OCI-LY7 (cell line): ENCODE results near the gene SEC24D. TPM values are rescaled to one million over a fixed set of nuclear protein-coding genes. Genes with fewer than 3 reads are reported as not detected.

Experiments
- BruUV-seq: library from RNA; stranded (reverse); fragments of 400-500 nt; replicated peaks from 2 replicates; lab custom pipeline; 2021; lab: Mats Ljungman, UMichigan
- CTCF ChIA-PET: fragments of 300-600 bp; sonication (Branson Sonifier 250); formaldehyde crosslinking; loops from one replicate; lab custom pipeline; 2022; ENCODE audit warnings: antibody characterized with exemption; ENCODE audit not compliant: unreplicated experiment; lab: Charles Lee
- POLR2A ChIA-PET: fragments of 300-600 bp; sonication (Branson Sonifier 250); formaldehyde crosslinking; loops from one replicate; lab custom pipeline; 2022; ENCODE audit warnings: antibody characterized with exemption; lab: Charles Lee
- DNase-seq: peaks from one replicate; pipeline ENCODE4 v3.0.0-alpha.2; 2015; ENCODE audit warnings: low spot score
- H2AFZ ChIP-seq: fragments of 200-600 bp; sonication (generic), shearing (Covaris generic); 2 replicates; pipeline ENCODE4 v1.6.1; 2014; ENCODE audit warnings: mild to moderate bottlenecking, antibody characterized with exemption, low read length, moderate library complexity
- H3K27ac ChIP-seq: fragments of 200-600 bp; sonication (generic); 2 replicates; pipeline ENCODE4 v1.5.1; 2014; ENCODE audit warnings: mixed run types, low read depth, mild to moderate bottlenecking, moderate library complexity, low read length, inconsistent platforms; ENCODE audit not compliant: poor library complexity, severe bottlenecking
- H3K36me3 ChIP-seq: fragments of 200-600 bp; sonication (generic); 2 replicates; pipeline ENCODE4 v1.6.1; 2014; ENCODE audit warnings: mild to moderate bottlenecking, antibody characterized with exemption, low read length, moderate library complexity, mixed read lengths; ENCODE audit not compliant: insufficient read depth
- H3K4me1 ChIP-seq: fragments of 200-600 bp; sonication (generic); 2 replicates; pipeline ENCODE4 v1.5.1; 2014; ENCODE audit warnings: mild to moderate bottlenecking, low read length; ENCODE audit not compliant: insufficient read depth, poor library complexity, severe bottlenecking
- H3K4me2 ChIP-seq: fragments of 200-600 bp; sonication (generic); 2 replicates; pipeline ENCODE4 v1.6.1; 2014; ENCODE audit warnings: mild to moderate bottlenecking, low read length
- H3K4me3 ChIP-seq: fragments of 200-600 bp; sonication (generic); 2 replicates; pipeline ENCODE4 v1.5.1; 2014; ENCODE audit warnings: mild to moderate bottlenecking, low read depth, low read length; ENCODE audit not compliant: poor library complexity, severe bottlenecking
- H3K79me2 ChIP-seq: fragments of 200-600 bp; sonication (generic); 2 replicates; pipeline ENCODE4 v1.6.1; 2016; ENCODE audit warnings: low read depth, mild to moderate bottlenecking, low read length, moderate library complexity, mixed read lengths; ENCODE audit not compliant: insufficient read depth
- H3K9me2 ChIP-seq: fragments of 200-600 bp; sonication (generic); 2 replicates; pipeline ENCODE4 v1.6.1; 2016; ENCODE audit warnings: mild to moderate bottlenecking, low read length, mixed read lengths; ENCODE audit not compliant: insufficient read depth
- H3K9me3 ChIP-seq: fragments of 200-600 bp; sonication (generic); 2 replicates; pipeline ENCODE4 v1.6.1; 2014; ENCODE audit warnings: mild to moderate bottlenecking, mixed run types, low read length, mixed read lengths
- H4K20me1 ChIP-seq: fragments of 200-600 bp; sonication (generic); 2 replicates; pipeline ENCODE4 v1.6.1; 2014; ENCODE audit warnings: mild to moderate bottlenecking, antibody characterized with exemption, low read length, moderate library complexity, mixed read lengths; ENCODE audit not compliant: insufficient read depth
- EZH2phosphoT487 ChIP-seq: fragments of 200-600 bp; sonication (generic); IDR thresholded peaks from 2 replicates; pipeline ENCODE4 v1.6.1; 2018; ENCODE audit warnings: low read depth, borderline replicate concordance, mild to moderate bottlenecking, mixed run types, antibody characterized with exemption, low read length, moderate library complexity, mixed read lengths
- intact Hi-C: fragments of 100-400 bp; cut with micrococcal nuclease; formaldehyde crosslinking; loops from one replicate; pipeline ENCODE4 v1.10.0; 2022; ENCODE audit not compliant: unreplicated experiment
- total RNA-seq, 2 experiments: library from RNA; depleted of rRNA in 1 of 2; stranded (reverse); fragments of >200 nt in 1 of 2; shearing (Covaris generic) in 1 of 2; gene quantifications; 2 replicates each; pipeline ENCODE4 v1.2.3, GENCODE V29; 2014 to 2022
- TF ChIP-seq, protein P1 (sequence below): fragments of 200-600 bp; sonication (generic); conservative IDR thresholded peaks from 2 replicates; pipeline ENCODE4 v1.5.1; 2014; ENCODE audit warnings: mild to moderate bottlenecking, antibody characterized with exemption, low read length, moderate library complexity, mixed read lengths

The SEC24D gene
- total RNA-seq, 2 experiments from 2014 or later, result 15.1 to 56.1 TPM

DNA sequence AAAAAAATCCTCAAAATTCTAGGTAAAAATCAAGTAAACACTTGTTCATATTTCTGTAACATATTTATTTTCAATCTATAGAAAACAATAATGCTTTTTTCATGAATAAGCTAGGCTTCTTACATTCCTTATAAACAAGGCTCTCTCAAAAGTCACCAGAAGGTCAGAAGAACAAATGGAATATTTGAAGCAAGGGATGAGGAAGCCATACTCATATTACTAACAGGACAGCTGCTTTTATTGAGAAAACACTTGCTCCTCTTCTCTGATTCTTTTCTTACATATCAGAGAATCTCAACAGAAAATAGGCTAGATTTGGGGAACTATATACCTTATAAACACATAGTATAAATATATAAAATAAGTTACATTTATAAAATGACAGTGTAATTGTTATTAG, 82.8 kb downstream of the SEC24D start:
- peaks cover 77% of the 10 kb centered on the region for H3K36me3 ChIP-seq
- no peak overlapping the region for H2AFZ ChIP-seq
- no peak overlapping the region for H3K4me2 ChIP-seq
- peaks cover 45% of the 10 kb centered on the region for H3K4me1 ChIP-seq
- peaks cover 12% of the 10 kb centered on the region; the same call in 1 of the 2 replicates for H3K79me2 ChIP-seq
- no peak overlapping the region for H3K27ac ChIP-seq
- ChIA-PET POLR2A (interaction anchor here (0.7 to 0.9 kb wide), 2 partner anchors 11 to 281 kb away, joined by 3 to 5 read pairs; no protein-coding TSS in a partner anchor), CTCF (no interaction called here)
- no peaks in the 10 kb centered on the region for H3K9me3 ChIP-seq
- H4K20me1 ChIP-seq, result no peaks in the 10 kb centered on the region
- BruUV-seq, result no TSS peak
- intact Hi-C loops, result no loop called here
- no peak for TF ChIP-seq EZH2phosphoT487
- TF ChIP-seq, protein P1, sequence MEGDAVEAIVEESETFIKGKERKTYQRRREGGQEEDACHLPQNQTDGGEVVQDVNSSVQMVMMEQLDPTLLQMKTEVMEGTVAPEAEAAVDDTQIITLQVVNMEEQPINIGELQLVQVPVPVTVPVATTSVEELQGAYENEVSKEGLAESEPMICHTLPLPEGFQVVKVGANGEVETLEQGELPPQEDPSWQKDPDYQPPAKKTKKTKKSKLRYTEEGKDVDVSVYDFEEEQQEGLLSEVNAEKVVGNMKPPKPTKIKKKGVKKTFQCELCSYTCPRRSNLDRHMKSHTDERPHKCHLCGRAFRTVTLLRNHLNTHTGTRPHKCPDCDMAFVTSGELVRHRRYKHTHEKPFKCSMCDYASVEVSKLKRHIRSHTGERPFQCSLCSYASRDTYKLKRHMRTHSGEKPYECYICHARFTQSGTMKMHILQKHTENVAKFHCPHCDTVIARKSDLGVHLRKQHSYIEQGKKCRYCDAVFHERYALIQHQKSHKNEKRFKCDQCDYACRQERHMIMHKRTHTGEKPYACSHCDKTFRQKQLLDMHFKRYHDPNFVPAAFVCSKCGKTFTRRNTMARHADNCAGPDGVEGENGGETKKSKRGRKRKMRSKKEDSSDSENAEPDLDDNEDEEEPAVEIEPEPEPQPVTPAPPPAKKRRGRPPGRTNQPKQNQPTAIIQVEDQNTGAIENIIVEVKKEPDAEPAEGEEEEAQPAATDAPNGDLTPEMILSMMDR, result no peak
- H3K4me3 ChIP-seq, result no peak overlapping the region
- no peak for DNase-seq
- no peaks in the 10 kb centered on the region for H3K9me2 ChIP-seq

DNA sequence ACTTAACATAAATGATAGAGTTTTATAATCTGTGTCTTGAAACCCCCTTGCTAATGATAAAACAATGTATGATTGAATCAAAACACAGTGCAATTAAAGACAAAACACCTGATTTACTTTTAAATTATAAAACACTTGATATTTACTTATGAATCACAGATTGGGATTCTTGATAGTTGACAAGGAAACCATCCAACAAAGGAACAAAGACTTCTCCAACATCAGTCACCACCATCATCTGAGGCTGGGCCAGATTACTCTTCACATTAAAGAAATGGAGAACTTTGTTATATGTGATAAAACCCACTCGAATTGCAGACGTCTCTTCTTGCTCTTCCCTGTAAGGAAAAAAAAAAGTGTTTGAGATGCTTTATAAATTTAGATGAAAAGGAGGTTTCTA, 83.4 kb downstream of the SEC24D start:
- no peak overlapping the region for H3K4me3 ChIP-seq
- intact Hi-C loops, result no loop called here
- CTCF ChIA-PET, result no interaction called here
- H3K27ac ChIP-seq, result no peak overlapping the region
- H3K4me2 ChIP-seq, result no peak overlapping the region
- no peak for DNase-seq
- no TSS peak for BruUV-seq
- POLR2A ChIA-PET, result interaction anchor here (0.7 kb wide), 1 partner anchor 10 kb away, joined by 3 read pairs; no protein-coding TSS in a partner anchor
- H2AFZ ChIP-seq, result no peak overlapping the region
- H3K79me2 ChIP-seq, result peaks cover 7% of the 10 kb centered on the region; the same call in 1 of the 2 replicates
- peaks cover 40% of the 10 kb centered on the region for H3K4me1 ChIP-seq
- peaks cover 77% of the 10 kb centered on the region for H3K36me3 ChIP-seq
- H3K9me2 ChIP-seq, result no peaks in the 10 kb centered on the region
- no peaks in the 10 kb centered on the region for H3K9me3 ChIP-seq
- H4K20me1 ChIP-seq, result no peaks in the 10 kb centered on the region
- TF ChIP-seq, protein P1, result no peak
- TF ChIP-seq EZH2phosphoT487, result no peak

DNA sequence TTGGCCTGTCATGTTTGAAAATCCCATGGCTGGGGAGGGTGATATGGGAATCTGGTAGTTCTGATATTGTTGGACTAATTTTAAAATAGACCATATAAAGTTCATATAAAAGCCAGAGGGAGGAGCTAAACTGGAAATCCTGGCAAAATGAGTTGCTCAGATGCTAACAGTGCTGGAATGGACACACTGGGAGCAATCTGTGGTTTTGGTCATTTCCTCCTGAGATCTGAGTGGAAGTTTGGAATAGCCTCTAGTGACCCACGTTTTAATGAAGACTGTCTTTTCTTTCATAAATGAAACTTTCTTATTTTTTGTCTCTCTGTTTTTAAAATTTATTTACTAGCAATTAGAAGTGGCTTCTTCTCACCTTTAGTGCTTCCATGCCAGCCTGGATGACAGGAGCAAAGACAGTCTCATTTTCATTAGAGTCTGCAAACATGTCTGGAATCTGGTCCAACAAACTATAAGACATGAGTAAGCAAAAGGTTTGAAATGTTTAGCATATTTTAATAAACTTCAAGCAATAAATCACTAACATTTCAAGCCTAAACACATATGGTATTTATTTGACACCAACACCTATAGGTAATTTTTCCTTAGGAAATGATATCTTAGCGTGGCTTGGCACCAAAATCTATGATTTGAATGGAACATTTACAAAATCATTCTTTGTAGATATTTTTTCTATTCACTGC, 84.2 kb downstream of the SEC24D start:
- H2AFZ ChIP-seq, result no peak overlapping the region
- ChIA-PET POLR2A (interaction anchor here (0.6 to 0.7 kb wide), 2 partner anchors 9 to 921 kb away, joined by 3 read pairs; no protein-coding TSS in a partner anchor), CTCF (no interaction called here)
- peaks cover 32% of the 10 kb centered on the region for H3K4me1 ChIP-seq
- intact Hi-C loops, result no loop called here
- no peak overlapping the region for H3K4me3 ChIP-seq
- no peak overlapping the region for H3K4me2 ChIP-seq
- no peaks in the 10 kb centered on the region for H4K20me1 ChIP-seq
- no peak overlapping the region for H3K27ac ChIP-seq
- TF ChIP-seq, protein P1, result no peak
- TF ChIP-seq EZH2phosphoT487, result no peak
- H3K9me2 ChIP-seq, result no peaks in the 10 kb centered on the region
- no peak for DNase-seq
- H3K9me3 ChIP-seq, result no peaks in the 10 kb centered on the region
- BruUV-seq, result no TSS peak
- H3K36me3 ChIP-seq, result peaks cover 72% of the 10 kb centered on the region
- H3K79me2 ChIP-seq, result no peaks in the 10 kb centered on the region
